Hematopoietic multipotent progenitor cell (in vitro differentiated cells): ENCODE measurements around the gene VTCN1. TPM values are rescaled to one million over a fixed set of nuclear protein-coding genes. Genes with fewer than 3 reads are reported as not detected.
"Not testable (repeated sequence)": the region's sequence is repeated elsewhere in the genome, so short reads cannot be mapped to it uniquely, and the experiment has no call there.

Experiments
- DNase-seq, 3 donors: peaks; one replicate each; pipeline ENCODE4 v3.0.0-alpha.2; 2011 to 2015; ENCODE audit warnings: low read depth in 2 of 3, low spot score in 2 of 3
- total RNA-seq: library from RNA; depleted of rRNA; stranded (reverse); fragments of >200 nt; gene quantifications from one replicate; pipeline ENCODE4 v1.2.3, GENCODE V29; 2012

Gene VTCN1
- total RNA-seq, 1 donor, result not detected

- DNase-seq, result no peak
Measured at GRCh38 chr1:117169871-117170596, 40.7 kb downstream of the VTCN1 start.

- no peak for DNase-seq
Measured at GRCh38 chr1:117167402-117167801, 43.3 kb downstream of the VTCN1 start.

- DNase-seq, result no peak
Measured at GRCh38 chr1:117166076-117166475, 44.7 kb downstream of the VTCN1 start.

DNA sequence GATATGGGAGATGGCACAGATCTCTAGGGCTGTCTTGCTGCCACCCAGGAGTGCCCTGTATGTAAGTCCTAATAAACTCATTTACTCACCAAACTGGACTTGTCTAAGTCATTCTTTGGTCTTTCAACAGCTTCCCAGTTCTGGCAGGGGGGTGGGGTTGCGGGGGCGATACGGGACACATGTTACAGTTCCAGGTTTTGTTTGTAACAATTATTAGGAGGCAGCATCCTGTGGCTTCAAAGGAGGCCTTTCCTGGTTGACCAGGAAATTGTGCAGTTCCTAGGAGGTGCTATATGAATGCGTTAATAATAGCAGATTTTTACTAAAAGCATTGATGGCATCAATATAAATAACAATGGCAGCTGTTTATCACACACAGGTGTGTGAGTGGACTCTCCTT, 46.5 kb downstream of the VTCN1 start:
- no peak for DNase-seq

- DNase-seq, result no peak
Measured at GRCh38 chr1:117162816-117163215, 47.9 kb downstream of the VTCN1 start.

DNA sequence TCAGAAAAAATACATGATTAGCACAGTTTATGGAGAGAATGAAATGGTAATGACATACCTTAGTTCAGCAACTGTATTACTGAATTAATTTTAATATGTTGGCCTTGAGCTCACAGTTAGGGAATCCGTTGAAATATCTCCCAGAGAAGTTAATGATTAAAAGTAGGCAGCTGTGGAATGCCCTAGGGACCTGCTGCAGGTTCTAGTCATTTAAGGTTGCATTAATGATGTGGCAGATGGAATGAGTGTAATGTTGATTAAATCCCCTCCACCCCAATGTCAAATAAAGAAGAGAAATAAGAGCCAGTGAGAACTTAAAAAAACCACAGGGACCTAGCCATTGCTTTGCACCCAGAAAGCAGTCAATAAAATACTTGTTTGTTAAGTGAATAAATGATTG, 48.8 kb downstream of the VTCN1 start:
- DNase-seq, result no peak

DNA sequence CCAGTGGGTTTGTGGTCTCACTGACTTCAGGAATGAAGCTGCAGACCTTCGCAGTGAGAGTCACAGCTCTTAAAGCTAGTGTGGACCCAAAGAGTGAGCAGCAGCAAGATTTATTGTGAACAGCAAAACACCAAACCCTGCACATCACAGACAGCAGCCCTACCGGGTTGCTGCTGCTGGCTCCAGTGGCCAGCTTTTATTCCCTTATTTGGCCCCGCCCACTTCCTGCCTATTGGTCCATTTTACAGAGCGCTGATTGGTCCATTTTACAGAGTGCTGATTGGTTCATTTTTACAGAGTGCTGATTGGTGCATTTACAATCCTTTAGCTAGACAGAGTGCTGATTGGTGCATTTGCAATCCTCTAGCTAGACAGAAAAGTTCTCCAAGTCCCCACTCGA, 59.4 kb downstream of the VTCN1 start:
- not testable (repeated sequence) for DNase-seq

DNA sequence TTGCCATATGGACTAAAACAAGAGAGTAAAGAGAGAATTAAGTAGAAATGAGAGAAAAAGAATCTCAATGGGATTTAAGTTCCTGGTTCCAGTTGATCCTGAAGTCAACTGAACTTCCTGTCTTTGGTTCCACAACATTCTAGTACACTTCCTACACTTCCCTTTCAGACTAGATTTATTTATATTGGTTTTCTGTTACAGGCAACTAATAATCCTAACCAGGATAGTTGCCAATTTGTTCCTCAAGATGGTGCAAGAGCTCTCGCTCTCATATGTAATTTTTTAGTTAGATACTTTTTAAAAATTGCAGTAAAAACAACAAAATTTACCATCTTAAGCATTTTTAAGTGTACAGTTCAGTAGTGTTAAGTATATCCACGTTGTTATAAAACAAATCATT, 60.4 kb downstream of the VTCN1 start:
- no peak for DNase-seq

DNA sequence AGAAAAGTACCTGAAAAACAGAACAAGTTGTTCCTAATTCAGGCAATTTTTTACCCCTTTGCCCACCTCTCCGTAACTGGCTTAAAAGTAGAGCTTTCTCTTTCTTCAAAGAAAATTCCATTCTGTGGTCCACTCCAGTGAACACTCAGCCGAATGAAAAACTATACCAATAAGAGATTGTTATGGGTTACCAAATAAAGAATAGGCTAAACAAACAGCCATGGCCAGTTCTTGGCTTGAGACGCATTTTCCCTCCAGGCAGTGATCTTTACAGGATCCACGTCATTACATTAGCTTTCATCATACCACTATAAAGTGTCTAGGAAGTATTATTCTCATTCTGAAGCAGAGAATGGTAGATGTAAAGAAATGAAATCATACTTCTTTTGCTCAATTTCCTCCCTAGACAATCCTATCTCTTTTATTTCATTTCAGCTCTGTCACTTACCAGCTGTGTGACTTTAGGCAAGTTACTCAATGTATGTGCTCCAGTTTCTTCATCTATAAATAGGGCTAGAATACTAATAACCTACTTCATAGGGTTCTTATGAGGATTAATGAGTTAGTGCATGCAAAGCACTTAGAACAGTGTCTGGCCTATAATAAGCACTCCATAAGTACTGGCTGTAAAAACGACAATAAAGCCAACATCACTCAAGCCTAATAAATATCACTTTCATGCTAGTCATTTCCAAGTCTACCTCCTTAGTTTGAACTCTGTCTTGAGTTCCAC, 62.7 kb downstream of the VTCN1 start:
- no peak for DNase-seq

DNA sequence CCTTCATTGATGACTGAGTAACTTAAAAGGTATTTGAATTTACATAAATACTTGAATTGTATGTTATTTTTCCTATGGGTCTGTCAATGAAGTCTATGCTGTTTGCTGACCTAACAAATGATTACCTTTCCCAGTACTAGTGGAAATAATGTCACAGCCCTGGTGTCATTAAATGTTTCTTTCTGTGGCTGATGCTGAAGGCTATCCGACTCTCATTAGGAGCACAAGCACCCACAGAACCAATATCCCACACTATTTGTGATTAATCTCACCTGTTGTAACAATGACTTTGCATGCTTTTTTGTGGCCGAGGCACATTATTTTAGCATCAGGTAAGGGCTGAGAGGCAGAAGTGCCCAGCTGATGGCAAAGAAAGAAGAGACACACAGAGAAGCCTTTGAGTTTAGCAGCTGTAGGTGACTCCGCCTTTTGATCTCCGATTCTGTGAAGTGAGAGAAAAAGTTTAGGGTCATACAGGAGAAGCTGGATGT, 63.3 kb downstream of the VTCN1 start:
- no peak for DNase-seq

DNA sequence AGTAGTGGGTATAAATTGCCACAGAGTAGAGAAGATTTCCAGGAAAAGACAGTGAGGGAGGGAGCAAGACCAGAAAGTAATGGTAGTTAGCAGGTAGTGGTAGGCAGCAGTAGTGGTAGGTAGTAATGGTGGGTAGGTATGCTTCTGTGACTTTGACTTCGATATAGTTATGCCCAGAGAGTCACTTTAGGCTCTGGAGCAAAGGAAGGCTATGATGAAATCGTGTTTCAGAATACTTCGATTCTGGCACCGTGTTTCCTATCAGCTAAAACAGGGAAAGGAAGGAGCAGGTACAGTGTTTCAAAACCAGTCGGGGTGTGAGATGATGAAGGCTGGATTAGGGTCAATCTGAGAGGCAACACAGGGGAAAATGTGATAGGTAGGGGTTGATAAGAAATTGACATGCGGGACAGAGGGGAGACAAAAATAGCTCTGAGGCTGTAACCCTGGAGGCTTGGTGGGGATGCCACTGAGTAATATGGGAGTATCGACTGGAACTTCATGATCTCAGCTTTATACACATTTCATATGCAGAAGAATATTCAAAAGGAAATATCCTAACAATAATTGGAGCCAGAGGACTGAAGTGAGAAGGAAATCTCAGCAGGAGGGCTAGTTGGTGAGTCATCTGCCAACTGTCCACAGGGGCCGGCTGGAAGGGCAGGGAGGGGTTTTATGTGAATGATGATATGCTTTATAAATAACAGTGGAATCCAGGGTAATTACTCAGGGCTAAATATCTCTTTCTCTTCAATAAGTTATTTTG, 64.0 kb downstream of the VTCN1 start:
- no peak for DNase-seq

- DNase-seq, result no peak
Measured at GRCh38 chr1:117146072-117146471, 64.7 kb downstream of the VTCN1 start.

- no peak for DNase-seq
Measured at GRCh38 chr1:117143871-117144270, 66.9 kb downstream of the VTCN1 start.

DNA sequence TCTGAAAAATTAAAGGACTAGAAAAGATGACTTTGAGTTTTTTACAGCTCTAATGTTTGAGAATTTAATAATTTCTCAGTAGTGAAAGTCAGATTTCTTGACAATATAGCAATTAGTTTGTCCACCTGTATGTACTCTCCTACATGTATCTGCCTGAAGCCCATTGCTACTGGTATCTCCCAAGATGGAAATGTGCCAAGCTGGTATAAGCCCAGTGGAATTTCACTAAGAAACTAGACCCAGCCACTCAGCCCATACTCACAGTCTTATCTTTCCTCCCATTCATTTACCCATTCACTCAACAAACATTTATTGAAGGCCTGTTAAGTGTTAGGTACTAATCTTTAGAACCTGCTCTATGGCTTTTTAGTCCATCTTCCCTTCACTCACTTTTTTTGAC, 67.6 kb downstream of the VTCN1 start:
- no peak for DNase-seq

GRCh38 chr1:117142200-117142599, 68.5 kb downstream of the VTCN1 start:
- no peak for DNase-seq

GRCh38 chr1:117138561-117138960, 72.2 kb downstream of the VTCN1 start:
- DNase-seq, result no peak

DNA sequence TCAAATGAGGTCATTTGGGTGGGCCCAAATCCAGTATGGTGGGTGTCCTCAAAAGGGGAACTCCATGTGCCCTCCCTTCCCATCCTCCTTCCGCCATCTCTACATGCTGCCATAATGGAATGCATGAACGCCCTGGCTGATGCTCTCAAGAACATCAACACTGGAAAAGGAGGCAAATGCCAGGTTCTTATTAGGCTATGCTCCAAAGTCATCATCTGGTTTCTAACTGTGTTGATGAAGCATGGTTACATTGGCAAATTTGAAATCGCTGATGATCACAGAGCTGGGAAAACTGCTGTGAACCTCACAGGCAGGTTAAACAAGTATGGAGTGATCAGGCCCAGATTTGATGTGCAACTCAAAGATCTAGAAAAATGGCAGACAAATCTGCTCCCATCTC, 72.6 kb downstream of the VTCN1 start:
- no peak for DNase-seq

DNA sequence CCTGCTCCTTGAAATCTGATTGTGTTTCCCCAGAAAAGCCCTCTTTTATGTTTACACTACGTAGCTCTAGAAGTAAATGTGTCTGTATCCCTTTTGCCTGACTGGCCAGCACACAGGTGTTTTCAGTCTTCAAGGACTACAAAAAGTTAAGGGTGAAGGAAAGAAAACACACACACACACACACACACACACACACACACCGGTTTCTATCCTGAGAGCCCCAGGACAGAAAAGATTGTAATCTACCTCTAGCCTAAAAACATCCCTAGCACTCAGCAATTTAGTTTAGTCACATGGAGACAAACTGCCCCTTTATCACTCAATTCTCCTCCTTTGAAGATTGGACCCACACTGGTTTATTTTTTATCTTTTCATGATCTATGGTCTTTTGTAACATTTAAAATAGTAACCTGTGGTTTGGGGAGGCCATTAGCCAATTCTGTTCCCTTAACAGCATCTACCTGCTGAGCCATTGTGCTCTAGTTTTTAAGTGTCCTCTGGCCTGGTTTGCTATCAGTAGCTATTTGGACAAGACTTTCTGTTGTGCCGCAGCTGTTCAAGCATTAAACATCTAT, 73.4 kb downstream of the VTCN1 start:
- no peak for DNase-seq

DNA sequence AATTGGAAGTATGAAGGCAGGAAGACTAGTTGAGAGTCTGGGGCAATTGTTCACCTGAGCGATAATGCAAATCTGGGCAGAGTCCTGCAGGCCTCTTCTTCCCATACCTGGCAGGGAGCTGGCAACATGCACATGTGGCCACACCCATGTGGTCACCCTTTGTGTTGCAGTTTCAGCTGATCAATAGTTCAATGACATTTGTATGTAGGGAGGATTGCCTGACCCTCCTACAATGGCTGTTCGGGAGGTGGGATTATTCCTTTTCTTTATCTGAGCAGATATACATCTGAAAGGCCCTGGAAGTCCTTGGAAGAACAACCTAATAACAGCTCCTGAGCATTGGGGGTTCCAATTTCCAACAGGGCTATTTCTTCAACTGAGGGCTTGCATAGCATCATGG, 74.0 kb downstream of the VTCN1 start:
- DNase-seq, result no peak

DNA sequence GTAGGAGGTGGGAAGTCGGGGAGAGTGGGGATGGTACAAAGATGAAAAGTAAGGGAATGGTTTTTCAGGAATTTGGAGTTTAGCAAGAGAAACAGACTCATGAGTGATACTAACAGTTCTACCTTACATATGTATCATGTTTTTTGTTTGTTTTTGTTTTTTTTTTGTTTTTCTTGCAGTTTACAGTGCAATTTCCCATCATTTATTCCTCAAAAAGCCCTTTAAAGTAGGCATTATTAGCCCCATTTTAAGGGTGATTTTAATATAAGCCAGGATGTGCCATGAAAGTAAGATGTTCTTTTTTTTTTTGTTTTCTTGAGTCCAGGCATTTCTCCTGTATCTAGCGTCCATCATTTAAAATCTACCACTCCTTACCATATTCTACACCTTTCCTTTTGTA, 75.4 kb downstream of the VTCN1 start:
- DNase-seq, result no peak

- DNase-seq, result no peak
Measured at GRCh38 chr1:117130526-117130925, 80.2 kb downstream of the VTCN1 start.
